GM12891 (cell line): ENCODE results near the gene KRTAP5-3.

Experiments used
- POLR2A ChIP-seq: IDR thresholded peaks from 2 replicates; pipeline ENCODE4 v1.6.1; 2011; ENCODE audit warnings: low read depth, low read length, control low read depth
- POLR2AphosphoS5 ChIP-seq: IDR thresholded peaks from 2 replicates; pipeline ENCODE4 v1.6.1; 2011; ENCODE audit warnings: low read depth, low read length, control low read depth
- TAF1 ChIP-seq: IDR thresholded peaks from 2 replicates; pipeline ENCODE4 v1.6.1; 2011; ENCODE audit warnings: low read depth, low read length, control low read depth

DNA sequence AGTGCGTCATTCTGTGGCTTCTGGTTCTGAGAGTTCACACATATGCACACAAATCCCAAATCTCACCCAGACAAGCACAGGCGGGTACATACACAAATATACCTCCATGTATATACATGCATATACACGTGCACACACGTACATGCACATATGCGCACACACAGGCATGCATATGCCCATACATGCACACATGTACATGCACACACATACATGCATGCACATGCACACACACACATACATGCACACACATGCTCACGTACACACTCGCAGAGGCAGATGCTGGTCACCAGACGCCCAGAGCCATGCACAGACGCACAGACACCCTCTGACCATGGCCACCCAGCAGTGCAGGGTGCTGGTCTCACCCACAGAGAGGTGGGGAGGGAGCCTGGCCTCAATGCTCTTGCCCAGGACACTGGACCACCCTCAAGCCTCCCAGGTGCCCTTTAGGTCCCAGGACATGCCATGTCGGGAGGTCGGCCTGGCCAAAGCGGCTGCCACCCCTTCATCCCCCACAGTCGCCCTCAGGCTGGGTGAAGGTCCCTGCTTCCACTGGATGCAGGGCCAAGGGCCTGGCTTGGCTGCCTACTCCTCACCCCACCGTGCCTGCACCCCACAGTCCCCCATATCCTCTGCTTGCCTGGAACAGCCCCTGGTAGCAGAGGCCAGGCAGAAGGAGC is 45.7 kb downstream of the KRTAP5-3 start:
- TF ChIP-seq POLR2A, result no peak
- no peak for TF ChIP-seq POLR2AphosphoS5
- no peak for TF ChIP-seq TAF1
